Measurements from ENCODE around the gene POU6F2.

POU6F2 gene

GRCh38 chr7:39069896-39070881 lies 92.5 kb downstream of the POU6F2 start:
- no peak for DNase-seq (ENCODE audit: low read depth)

GRCh38 chr7:39071116-39071515 lies 93.4 kb downstream of the POU6F2 start:
- DNase-seq (ENCODE audit: low read depth) = no peak

- DNase-seq (ENCODE audit: low read depth) = no peak
These were observed 95.7 kb downstream of the POU6F2 start for GRCh38 chr7:39073432-39073831.

- DNase-seq (ENCODE audit: low read depth) = no peak
These were observed 97.5 kb downstream of the POU6F2 start for GRCh38 chr7:39075210-39075609.

GRCh38 chr7:39083781-39084180 lies 106.1 kb downstream of the POU6F2 start:
- no peak for DNase-seq (ENCODE audit: low read depth)

GRCh38 chr7:39084349-39084748 lies 106.6 kb downstream of the POU6F2 start:
- DNase-seq (ENCODE audit: low read depth) = no peak

GRCh38 chr7:39085189-39085588 lies 107.5 kb downstream of the POU6F2 start:
- no peak for DNase-seq (ENCODE audit: low read depth)

- DNase-seq (ENCODE audit: low read depth) = no peak
These were observed 107.9 kb downstream of the POU6F2 start for GRCh38 chr7:39085590-39086049.

- DNase-seq (ENCODE audit: low read depth) = no peak
These were observed 109.1 kb downstream of the POU6F2 start for GRCh38 chr7:39086638-39087360.

- DNase-seq (ENCODE audit: low read depth) = no peak
These were observed 111.3 kb downstream of the POU6F2 start for GRCh38 chr7:39088730-39089593.

GRCh38 chr7:39091145-39091544 lies 113.4 kb downstream of the POU6F2 start:
- DNase-seq (ENCODE audit: low read depth) = no peak

GRCh38 chr7:39091774-39092173 lies 114.1 kb downstream of the POU6F2 start:
- no peak for DNase-seq (ENCODE audit: low read depth)

- no peak for DNase-seq (ENCODE audit: low read depth)
These were observed 117.0 kb downstream of the POU6F2 start for GRCh38 chr7:39094731-39095130.

- DNase-seq (ENCODE audit: low read depth) = no peak
These were observed 118.3 kb downstream of the POU6F2 start for GRCh38 chr7:39095875-39096619.

- DNase-seq (ENCODE audit: low read depth) = no peak
These were observed 120.8 kb downstream of the POU6F2 start for GRCh38 chr7:39098506-39098905.

GRCh38 chr7:39099146-39099545 lies 121.4 kb downstream of the POU6F2 start:
- DNase-seq (ENCODE audit: low read depth) = no peak

GRCh38 chr7:39100270-39100669 lies 122.6 kb downstream of the POU6F2 start:
- DNase-seq (ENCODE audit: low read depth) = no peak

GRCh38 chr7:39102234-39102633 lies 124.5 kb downstream of the POU6F2 start:
- DNase-seq (ENCODE audit: low read depth) = no peak

GRCh38 chr7:39105720-39106119 lies 128.0 kb downstream of the POU6F2 start:
- no peak for DNase-seq (ENCODE audit: low read depth)

- DNase-seq (ENCODE audit: low read depth) = no peak
These were observed 148.1 kb downstream of the POU6F2 start for GRCh38 chr7:39125846-39126245.

GRCh38 chr7:39127058-39127457 lies 149.3 kb downstream of the POU6F2 start:
- no peak for DNase-seq (ENCODE audit: low read depth)

All from GM04503 (cell line).